ENCODE results near the gene EFS.

EFS gene

GRCh38 chr14:23358042-23358441 lies 6.9 kb downstream of the EFS start:
- no peak for DNase-seq (ENCODE audit: low read depth in 2 of 2)

- no peak for DNase-seq (ENCODE audit: low read depth in 2 of 2)
Measured at GRCh38 chr14:23357261-23357660, 7.7 kb downstream of the EFS start.

- no peak for DNase-seq (ENCODE audit: low read depth in 2 of 2)
Measured at GRCh38 chr14:23356662-23357061, 8.3 kb downstream of the EFS start.

GRCh38 chr14:23355871-23356435 lies 9.0 kb downstream of the EFS start:
- no peak for DNase-seq (ENCODE audit: low read depth in 2 of 2)

GRCh38 chr14:23354990-23355389 lies 10.0 kb downstream of the EFS start:
- DNase-seq (ENCODE audit: low read depth in 2 of 2), result no peak

- no peak for DNase-seq (ENCODE audit: low read depth in 2 of 2)
Measured at GRCh38 chr14:23353433-23353780, 11.6 kb downstream of the EFS start.

GRCh38 chr14:23352506-23353432 lies 12.2 kb downstream of the EFS start, which contains the start of gene SLC22A17:
Gene SLC22A17 (minus strand): TSS chr14:23352887.
- peak; percentile 12 to 23 for DNase-seq (ENCODE audit: low read depth in 2 of 2)

GRCh38 chr14:23351681-23352505 lies 13.1 kb downstream of the EFS start:
- no peak for DNase-seq (ENCODE audit: low read depth in 2 of 2)

- no peak for DNase-seq (ENCODE audit: low read depth in 2 of 2)
Measured at GRCh38 chr14:23349156-23349845, 15.7 kb downstream of the EFS start.

GRCh38 chr14:23348297-23348655 lies 16.7 kb downstream of the EFS start:
- DNase-seq (ENCODE audit: low read depth in 2 of 2), result no peak

- no peak for DNase-seq (ENCODE audit: low read depth in 2 of 2)
Measured at GRCh38 chr14:23347406-23348296, 17.3 kb downstream of the EFS start.

- no peak for DNase-seq (ENCODE audit: low read depth in 2 of 2)
Measured at GRCh38 chr14:23346693-23347405, 18.1 kb downstream of the EFS start.

GRCh38 chr14:23345987-23346692 lies 18.8 kb downstream of the EFS start:
- DNase-seq (ENCODE audit: low read depth in 2 of 2), result no peak

GRCh38 chr14:23344481-23344880 lies 20.5 kb downstream of the EFS start:
- DNase-seq (ENCODE audit: low read depth in 2 of 2), result no peak

- no peak for DNase-seq (ENCODE audit: low read depth in 2 of 2)
Measured at GRCh38 chr14:23339506-23340268, 25.3 kb downstream of the EFS start.

GRCh38 chr14:23335623-23336022 lies 29.3 kb downstream of the EFS start:
- no peak for DNase-seq (ENCODE audit: low read depth in 2 of 2)

GRCh38 chr14:23327947-23328744 lies 36.8 kb downstream of the EFS start:
- peak; percentile 30 to 46 for DNase-seq (ENCODE audit: low read depth in 2 of 2)
